K562 (cell line): ENCODE data around the gene SLC30A3. TPM values are rescaled to one million over a fixed set of nuclear protein-coding genes. Genes with fewer than 3 reads are reported as not detected.

Source experiments
- CEBPG ChIP-seq, 3 experiments: fragments of 200-800 bp in 1 of 3; sonication (Bioruptor generic) in 1 of 3; sonication (generic) in 1 of 3; formaldehyde crosslinking in 1 of 3; IDR thresholded peaks in 2 of 3; conservative IDR thresholded peaks in 1 of 3; 2 replicates each; pipeline versions ENCODE4 v1.6.1 to v1.8.0; 2016 to 2022; ENCODE audit warnings: missing compliant biosample characterization in 2 of 3, missing genetic modification characterization in 2 of 3, mild to moderate bottlenecking in 1 of 3, missing genetic modification reagents in 1 of 3
- CLOCK ChIP-seq: fragments of 250-450 bp; sonication (Bioruptor Pico); IDR thresholded peaks from 2 replicates; pipeline ENCODE4 v1.4.0; 2020; ENCODE audit warnings: mild to moderate bottlenecking, moderate library complexity, borderline replicate concordance
- CREM ChIP-seq: IDR thresholded peaks from 2 replicates; pipeline ENCODE4 v1.6.1; 2014; ENCODE audit warnings: antibody characterized with exemption, low read depth
- E2F3 ChIP-seq: fragments of 250-450 bp; sonication (Bioruptor Pico); IDR thresholded peaks from 2 replicates; pipeline ENCODE4 v1.4.0; 2020; ENCODE audit warnings: mild to moderate bottlenecking
- E2F8 ChIP-seq: fragments of 450-650 bp; IDR thresholded peaks from 2 replicates; pipeline ENCODE4 v1.7.1; 2018; ENCODE audit warnings: mild to moderate bottlenecking, low read depth; ENCODE audit not compliant: partially characterized antibody
- ETV5 ChIP-seq: sonication (generic); formaldehyde crosslinking; IDR thresholded peaks from 2 replicates; pipeline ENCODE4 v1.4.0; 2020; ENCODE audit warnings: low read depth, mild to moderate bottlenecking, missing genetic modification reagents
- HMGXB4 ChIP-seq: sonication (generic); formaldehyde crosslinking; IDR thresholded peaks from 2 replicates; pipeline ENCODE4 v1.8.1; 2023; ENCODE audit warnings: mild to moderate bottlenecking, missing genetic modification reagents
- NBN ChIP-seq: fragments of 450-650 bp; IDR thresholded peaks from 2 replicates; pipeline ENCODE4 v1.6.1; 2016; ENCODE audit warnings: low read depth, mild to moderate bottlenecking
- SLC30A9 ChIP-seq: fragments of 250-450 bp; sonication (Bioruptor Pico); IDR thresholded peaks from 2 replicates; pipeline ENCODE4 v1.8.0; 2022; ENCODE audit warnings: mild to moderate bottlenecking, moderate library complexity
- TGIF2 ChIP-seq: sonication (generic); formaldehyde crosslinking; IDR thresholded peaks from 2 replicates; pipeline ENCODE4 v1.8.1; 2022; ENCODE audit warnings: mild to moderate bottlenecking, missing genetic modification reagents, moderate library complexity
- polyA plus RNA-seq, 8 experiments: library from polyadenylated mRNA; depleted of rRNA in 4 of 8; stranded (reverse) in 5 of 8; unstranded in 3 of 8; fragments of >200 nt; fragmentation: Nextera tagmentation in 2 of 8; fragmentation: Illumina TruSeq in 1 of 8; extraction: Ambion mirVana in 2 of 8; extraction: Trizol in 1 of 8; gene quantifications; 2 replicates each; pipeline versions ENCODE4 v1.2.1 to v1.2.3, GENCODE V29; 2011 to 2014; ENCODE audit warnings: inconsistent platforms in 1 of 8, missing spikeins in 1 of 8
- total RNA-seq, 7 experiments: library from RNA; depleted of rRNA in 6 of 7; stranded (reverse); fragments of >200 nt in 6 of 7; fragmentation: Illumina TruSeq in 2 of 7; extraction: Trizol in 2 of 7; gene quantifications; 2 replicates each; pipeline versions ENCODE4 v1.2.1 to v1.2.3, GENCODE V29; 2011 to 2021; ENCODE audit warnings: low replicate concordance in 1 of 7

Gene SLC30A3
- total and polyA plus RNA-seq, 9 of the 15 experiments (the other 6 are each of a cell fraction or from before 2014, with no cell fraction given): 0.03 to 2.7 (median 0.89) TPM; not detected in 1

GRCh38 chr2:27303093-27304025 is 40.5 kb upstream of the SLC30A3 start (continued):
- TF ChIP-seq CEBPG (CRISPR knock-in tag; IDR thresholded peaks at IDR 0.05): no peak
- 0 out of 4 replicates have a peak, but pooled peaks of 1 of the 2 experiments have one; percentile 28 for TF ChIP-seq CEBPG (tag; conservative IDR thresholded peaks at IDR 0.05 in 1 of 2, IDR thresholded peaks at IDR 0.05 in 1 of 2)
- no peak for TF ChIP-seq TGIF2
- TF ChIP-seq ETV5 (CRISPR knock-in tag): peak; percentile 52; the same call in 1 of the 2 replicates
- peak; percentile 35; the same call in 1 of the 2 replicates for TF ChIP-seq CREM
- TF ChIP-seq E2F3 (CRISPR knock-in tag): no peak
- TF ChIP-seq E2F8: peak; percentile 45
- no peak; the same call in 1 of the 2 replicates for TF ChIP-seq HMGXB4 (CRISPR knock-in tag)
- TF ChIP-seq CLOCK (CRISPR knock-in tag): no peak
- TF ChIP-seq NBN: peak; percentile 58; the same call in 1 of the 2 replicates
- no peak for TF ChIP-seq SLC30A9
